C4-2B (cell line): Measurements from ENCODE around the gene CHRDL2.

Experiments
- ZFX ChIP-seq: fragments of 450-650 bp; IDR thresholded peaks from 2 replicates; pipeline ENCODE4 v1.6.1; 2017
- TF ChIP-seq, protein P1 (sequence below): fragments of 450-650 bp; conservative IDR thresholded peaks from 2 replicates; pipeline ENCODE4 v1.5.1; 2017; ENCODE audit warnings: mild to moderate bottlenecking

DNA sequence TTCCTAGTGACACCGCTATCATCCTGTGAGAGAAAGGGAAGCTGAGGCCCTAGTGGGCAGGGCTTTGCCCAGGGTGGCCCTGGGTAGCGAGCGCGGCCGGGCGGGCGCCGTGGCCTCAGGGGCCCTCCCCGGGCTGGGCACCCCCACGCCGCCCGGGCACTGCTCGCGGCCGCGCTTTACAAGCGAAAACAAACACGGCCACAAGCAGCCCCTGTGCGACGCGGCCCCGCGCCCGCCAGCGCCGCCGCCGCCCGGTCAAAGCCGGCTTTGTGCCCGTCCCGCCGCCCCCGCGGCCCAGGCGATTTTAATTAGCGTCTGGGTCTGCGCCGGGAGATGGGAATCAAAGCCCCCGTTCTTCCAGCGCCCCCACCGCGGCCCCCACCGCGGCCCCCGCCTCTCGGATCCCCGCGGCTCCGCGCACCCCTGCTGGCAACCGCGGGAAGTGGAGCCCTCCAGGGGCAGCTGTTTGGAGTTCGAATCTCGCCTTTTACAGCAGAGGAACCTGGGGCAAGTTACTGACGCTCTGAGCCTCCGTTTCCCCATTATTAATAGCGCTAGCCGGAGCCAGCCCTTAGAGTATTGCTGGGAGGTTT is 47.9 kb downstream of the CHRDL2 start:
- TF ChIP-seq, protein P1, sequence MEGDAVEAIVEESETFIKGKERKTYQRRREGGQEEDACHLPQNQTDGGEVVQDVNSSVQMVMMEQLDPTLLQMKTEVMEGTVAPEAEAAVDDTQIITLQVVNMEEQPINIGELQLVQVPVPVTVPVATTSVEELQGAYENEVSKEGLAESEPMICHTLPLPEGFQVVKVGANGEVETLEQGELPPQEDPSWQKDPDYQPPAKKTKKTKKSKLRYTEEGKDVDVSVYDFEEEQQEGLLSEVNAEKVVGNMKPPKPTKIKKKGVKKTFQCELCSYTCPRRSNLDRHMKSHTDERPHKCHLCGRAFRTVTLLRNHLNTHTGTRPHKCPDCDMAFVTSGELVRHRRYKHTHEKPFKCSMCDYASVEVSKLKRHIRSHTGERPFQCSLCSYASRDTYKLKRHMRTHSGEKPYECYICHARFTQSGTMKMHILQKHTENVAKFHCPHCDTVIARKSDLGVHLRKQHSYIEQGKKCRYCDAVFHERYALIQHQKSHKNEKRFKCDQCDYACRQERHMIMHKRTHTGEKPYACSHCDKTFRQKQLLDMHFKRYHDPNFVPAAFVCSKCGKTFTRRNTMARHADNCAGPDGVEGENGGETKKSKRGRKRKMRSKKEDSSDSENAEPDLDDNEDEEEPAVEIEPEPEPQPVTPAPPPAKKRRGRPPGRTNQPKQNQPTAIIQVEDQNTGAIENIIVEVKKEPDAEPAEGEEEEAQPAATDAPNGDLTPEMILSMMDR = no peak
- no peak for TF ChIP-seq ZFX
